GM18873 (cell line): Measurements from ENCODE around the gene SUSD2.
"Not testable (repeated sequence)": the region's sequence is repeated elsewhere in the genome, so short reads cannot be mapped to it uniquely, and the experiment has no call there.

Experiments
- ATAC-seq: cut with Tn5 transposase; IDR thresholded peaks from one replicate; pipeline ENCODE4 v1.9.1; 2021; ENCODE audit warnings: mild to moderate bottlenecking, moderate library complexity, moderate number of reproducible peaks; ENCODE audit not compliant: unreplicated experiment, low FRiP score

SUSD2 gene

DNA sequence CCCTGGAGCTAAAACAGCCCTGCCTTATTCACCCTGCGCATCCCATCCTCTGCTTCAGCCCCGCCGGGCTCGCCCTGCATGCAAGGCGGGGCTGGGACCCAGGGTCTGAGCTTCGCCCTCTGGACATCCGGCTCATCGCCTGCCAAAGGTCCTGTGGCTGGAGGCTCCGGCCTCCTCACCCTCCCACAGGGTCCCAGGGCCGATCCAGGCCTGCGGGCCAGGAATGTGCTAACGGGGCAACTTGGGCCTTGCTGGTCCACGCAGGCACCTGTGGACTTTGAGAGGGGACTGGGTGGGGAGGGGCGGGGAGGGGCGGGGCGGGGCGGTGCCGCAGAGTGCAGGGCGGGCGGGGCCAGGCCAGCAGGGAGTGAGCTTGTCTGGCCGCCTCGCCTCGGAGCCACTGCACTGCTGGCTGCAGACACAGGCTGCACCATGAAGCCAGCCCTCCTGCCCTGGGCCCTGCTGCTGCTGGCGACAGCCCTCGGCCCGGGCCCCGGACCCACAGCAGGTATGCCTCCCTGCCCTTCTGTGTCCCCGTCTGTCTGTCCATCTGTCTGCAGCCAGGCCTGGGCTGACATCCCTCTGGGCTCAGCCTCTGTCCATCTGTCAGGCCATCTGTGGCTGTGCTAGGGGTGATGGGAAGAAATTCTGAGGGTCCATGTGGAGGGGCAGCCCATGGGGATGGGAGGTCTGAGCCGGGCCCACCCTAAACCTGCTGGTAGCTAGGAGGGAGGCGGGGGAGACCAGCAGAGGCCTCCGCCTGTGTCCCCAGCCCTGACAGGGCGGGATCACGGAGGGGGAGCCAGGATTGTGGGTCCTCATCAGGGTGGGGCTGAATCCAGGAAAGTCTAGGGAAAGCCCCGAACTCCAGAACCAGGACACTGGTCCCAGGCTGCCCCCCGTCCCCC is at the start of gene SUSD2:
TSS of gene SUSD2 (plus strand) at position 400 of the 908 bp plus-strand sequence. CDS start at position 433, 33 bp downstream.
- ATAC-seq: no peak

GRCh38 chr22:24133187-24133965 is 47.9 kb upstream of the SUSD2 start:
- no peak for ATAC-seq

- ATAC-seq: no peak
Observed at GRCh38 chr22:24134090-24134846, 47.0 kb upstream of the SUSD2 start.

GRCh38 chr22:24136533-24136932 is 44.8 kb upstream of the SUSD2 start:
- ATAC-seq: not testable (repeated sequence)

DNA sequence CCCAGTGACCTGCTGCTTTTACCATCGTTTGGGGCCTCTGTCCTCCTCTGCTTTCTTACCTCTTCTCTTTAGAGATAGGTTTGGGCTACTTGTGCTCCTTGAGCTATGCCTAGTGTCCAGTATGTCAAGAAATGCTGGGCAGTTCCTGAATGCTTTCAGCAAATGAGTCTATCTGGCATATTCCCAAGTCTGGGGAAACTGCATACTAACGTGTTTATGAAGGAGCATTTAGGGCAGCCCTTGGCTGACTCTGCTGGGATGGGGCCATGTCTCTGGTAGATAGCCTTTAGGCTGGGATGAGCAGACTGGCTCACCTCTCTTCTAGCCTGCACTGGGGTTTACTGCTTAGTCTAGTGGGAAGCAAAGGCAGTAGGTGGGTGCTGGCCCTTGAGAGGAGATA is 43.7 kb upstream of the SUSD2 start:
- ATAC-seq: no peak

DNA sequence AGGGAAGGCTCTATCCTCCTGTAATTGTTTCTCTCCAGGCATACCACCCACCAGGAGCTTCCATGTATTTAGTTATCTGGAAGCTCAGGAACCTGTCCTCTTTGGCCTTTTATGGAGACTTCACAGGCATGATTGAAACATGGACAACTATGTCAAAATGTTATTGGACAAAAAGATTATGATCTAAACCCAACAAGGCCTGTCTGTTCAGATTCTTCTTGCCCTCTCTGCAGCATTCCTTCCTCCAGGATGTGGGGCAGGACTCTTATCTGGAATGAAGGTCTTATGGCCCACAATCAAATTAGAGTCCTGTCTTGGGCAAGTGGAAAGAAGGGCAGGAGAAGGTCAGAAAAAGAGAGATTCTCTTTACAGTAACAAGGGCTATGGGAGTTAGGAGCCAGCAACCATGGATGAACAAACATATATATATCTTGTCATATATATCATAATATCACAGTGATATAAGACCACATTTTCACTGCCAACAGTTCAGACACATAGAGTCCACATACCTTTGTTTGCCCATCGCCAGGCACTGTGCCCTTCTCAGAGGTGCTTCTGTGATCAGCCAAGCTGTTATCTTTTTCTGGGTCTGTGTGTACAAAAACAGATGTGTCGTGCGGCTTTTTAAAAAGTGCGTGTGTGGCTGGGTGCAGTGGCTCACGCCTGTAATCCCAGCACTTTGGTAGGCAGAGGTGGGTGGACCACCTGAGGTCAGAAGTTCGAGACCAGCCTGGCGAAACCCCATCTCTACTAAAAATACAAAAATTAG is 42.5 kb upstream of the SUSD2 start:
- ATAC-seq: no peak

GRCh38 chr22:24140357-24140756 is 40.9 kb upstream of the SUSD2 start:
- no peak for ATAC-seq

- ATAC-seq: no peak
Observed at GRCh38 chr22:24141586-24141985, 39.7 kb upstream of the SUSD2 start.

GRCh38 chr22:24142241-24142640 is 39.0 kb upstream of the SUSD2 start:
- no peak for ATAC-seq

DNA sequence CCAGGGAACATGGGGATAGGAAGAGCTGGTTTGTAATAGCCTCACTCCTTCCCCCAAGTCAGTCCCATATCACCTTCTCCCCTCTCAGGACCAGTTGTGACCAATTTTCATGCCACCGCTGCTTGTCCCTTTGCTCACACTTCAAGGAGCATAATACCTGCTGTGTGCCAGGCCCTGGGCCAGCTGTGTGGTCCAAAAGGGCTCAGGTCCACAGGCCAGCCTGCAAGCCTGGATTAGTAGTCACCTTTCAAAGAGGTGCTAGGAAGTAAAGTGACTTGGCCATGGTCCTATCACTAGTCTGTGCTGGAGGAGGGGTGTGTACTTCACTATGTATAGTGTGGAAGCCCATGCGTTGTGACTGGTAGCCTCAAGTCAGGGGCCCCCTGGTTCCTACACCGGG is 38.5 kb upstream of the SUSD2 start:
- ATAC-seq: no peak

- ATAC-seq: no peak
Observed at GRCh38 chr22:24144056-24144777, 37.1 kb upstream of the SUSD2 start.

DNA sequence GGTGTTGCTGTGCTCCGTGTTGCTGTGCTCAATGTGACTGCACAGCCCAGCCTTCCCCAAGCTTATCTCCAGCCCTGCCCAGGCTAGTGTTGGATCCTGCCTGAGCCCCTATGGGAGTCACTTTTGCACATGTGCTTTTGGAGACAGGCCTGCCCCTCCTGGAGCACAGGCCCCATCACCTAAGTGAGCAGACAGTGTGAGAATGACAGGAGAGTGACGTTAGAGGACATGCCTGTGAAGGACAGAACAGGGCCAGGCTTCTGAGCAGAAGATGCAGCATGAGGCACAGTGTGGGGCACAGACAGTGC is 36.6 kb upstream of the SUSD2 start:
- no peak for ATAC-seq

DNA sequence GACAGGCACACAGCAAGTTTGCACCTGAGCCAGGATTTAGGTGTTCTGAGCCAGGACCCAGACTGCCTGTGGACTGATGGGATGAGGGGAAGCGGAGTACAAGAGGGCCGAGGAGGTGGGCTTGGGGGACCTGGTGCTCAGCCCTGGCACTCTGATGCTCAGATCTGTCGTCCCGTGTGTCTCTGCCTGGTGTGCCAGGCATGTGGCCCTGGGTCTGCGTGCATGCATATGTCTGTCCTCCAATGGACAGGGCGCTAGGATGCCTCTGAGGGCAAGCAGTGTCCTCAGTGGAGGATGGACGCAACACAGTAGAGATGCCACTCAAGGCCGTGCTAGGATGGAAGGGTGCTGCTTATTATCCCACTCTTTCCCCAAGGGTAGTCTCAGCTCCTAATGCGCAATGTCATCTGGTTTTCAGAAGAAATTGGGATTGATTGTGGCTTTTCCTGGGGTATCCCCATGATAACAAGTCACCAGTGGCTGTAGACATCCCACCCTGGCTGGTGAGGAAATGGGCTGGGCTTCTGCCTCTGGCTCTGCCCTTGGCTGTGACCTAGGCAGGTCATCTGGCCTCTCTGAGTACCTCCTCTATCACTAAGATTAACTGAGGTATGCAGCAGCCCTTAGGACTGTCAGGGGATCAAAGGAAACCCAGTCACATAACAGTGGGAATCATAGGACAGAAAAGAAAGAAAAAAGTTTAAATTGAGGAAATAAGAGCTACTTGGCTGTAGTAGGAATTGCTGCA is 35.7 kb upstream of the SUSD2 start:
- no peak for ATAC-seq

GRCh38 chr22:24146194-24146616 is 35.1 kb upstream of the SUSD2 start:
- ATAC-seq: no peak

- ATAC-seq: no peak
Observed at GRCh38 chr22:24146791-24147353, 34.4 kb upstream of the SUSD2 start.

GRCh38 chr22:24147666-24148065 is 33.6 kb upstream of the SUSD2 start:
- no peak for ATAC-seq

DNA sequence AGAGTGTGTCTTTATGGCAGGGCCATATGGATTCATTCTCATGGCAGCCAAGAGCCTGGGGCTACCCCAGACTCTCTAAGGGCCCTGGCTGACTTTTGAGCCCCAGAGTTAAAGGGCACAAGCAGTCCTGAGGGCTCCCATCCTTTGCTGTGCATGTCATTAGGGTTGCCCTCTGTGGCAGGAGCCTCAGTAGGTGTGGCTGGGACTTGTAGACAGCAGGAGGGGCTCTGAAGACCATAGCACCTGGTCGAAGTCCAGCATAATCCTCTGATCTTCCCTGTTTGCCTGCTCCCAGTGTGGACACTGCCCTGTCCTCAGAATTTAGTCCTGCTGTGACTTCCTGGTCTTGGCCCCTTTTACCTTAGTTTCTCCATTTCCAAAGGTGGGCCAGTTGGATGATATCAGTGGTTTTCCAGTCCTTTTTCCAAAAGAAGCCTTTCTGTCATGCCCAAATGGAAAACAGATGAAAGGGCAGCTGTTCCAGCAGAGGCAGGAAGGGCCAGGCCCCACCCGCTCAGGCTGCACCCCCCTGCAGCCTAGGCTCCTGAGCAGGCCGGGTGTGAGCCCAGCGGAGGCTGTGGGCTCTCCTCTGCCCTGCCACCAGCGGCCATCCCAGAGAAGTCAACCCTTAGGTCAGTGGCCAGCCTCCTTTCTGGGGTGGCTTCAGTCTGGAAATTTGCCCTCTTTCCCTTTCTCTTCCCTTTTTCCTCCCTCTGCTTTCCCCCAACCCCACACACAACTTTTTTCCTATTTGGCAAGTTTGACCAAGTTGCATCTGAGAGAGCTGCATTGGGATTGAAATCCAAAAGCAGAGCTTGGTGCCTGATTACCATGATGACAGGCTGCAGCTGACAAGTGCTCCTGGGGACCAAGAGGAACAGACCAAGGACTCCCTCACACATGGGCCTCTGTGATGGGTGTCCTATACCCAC is 32.8 kb upstream of the SUSD2 start:
- no peak for ATAC-seq

GRCh38 chr22:24149198-24149590 is 32.1 kb upstream of the SUSD2 start:
- ATAC-seq: no peak
